Daoy (cell line): Measurements from ENCODE around the gene HOXA2. TPM values are rescaled to one million over a fixed set of nuclear protein-coding genes. Genes with fewer than 3 reads are reported as not detected.

ENCODE experiments used
- DNase-seq: peaks from one replicate; pipeline ENCODE4 v3.0.0-alpha.2; 2015; ENCODE audit warnings: low read depth
- total RNA-seq: library from RNA; depleted of rRNA; stranded (reverse); fragments of >200 nt; shearing (Covaris generic); gene quantifications from 2 replicates; pipeline ENCODE4 v1.2.3, GENCODE V29; 2014

The HOXA2 gene
- total RNA-seq, 1 experiment from 2014 or later: 11.4 TPM

GRCh38 chr7:27124902-27125689, 22.6 kb upstream of the HOXA2 start:
- DNase-seq: no peak

- peak; percentile 96 for DNase-seq
Measured at GRCh38 chr7:27124096-27124901, 21.8 kb upstream of the HOXA2 start.

GRCh38 chr7:27123477-27124053, 21.1 kb upstream of the HOXA2 start:
- no peak for DNase-seq

- DNase-seq: no peak
Measured at GRCh38 chr7:27123007-27123476, 20.6 kb upstream of the HOXA2 start.

- DNase-seq: no peak
Measured at GRCh38 chr7:27122077-27122910, 19.8 kb upstream of the HOXA2 start.

- no peak for DNase-seq
Measured at GRCh38 chr7:27121684-27122076, 19.2 kb upstream of the HOXA2 start.

GRCh38 chr7:27119412-27119911, 17.0 kb upstream of the HOXA2 start:
- DNase-seq: no peak

- DNase-seq: no peak
Measured at GRCh38 chr7:27118580-27118979, 16.1 kb upstream of the HOXA2 start.

GRCh38 chr7:27117887-27118491, 15.5 kb upstream of the HOXA2 start:
- no peak for DNase-seq

- no peak for DNase-seq
Measured at GRCh38 chr7:27116962-27117886, 14.7 kb upstream of the HOXA2 start.

- no peak for DNase-seq
Measured at GRCh38 chr7:27116031-27116961, 13.8 kb upstream of the HOXA2 start.

GRCh38 chr7:27115221-27116026, 12.9 kb upstream of the HOXA2 start:
- peak; percentile 81 for DNase-seq

- no peak for DNase-seq
Measured at GRCh38 chr7:27114881-27115220, 12.4 kb upstream of the HOXA2 start.

- DNase-seq: peak; percentile 92
Measured at GRCh38 chr7:27113991-27114769, 11.7 kb upstream of the HOXA2 start.

- DNase-seq: peak; percentile 95
Measured at GRCh38 chr7:27112955-27113949, 10.8 kb upstream of the HOXA2 start.

GRCh38 chr7:27112361-27112760, 9.9 kb upstream of the HOXA2 start:
- DNase-seq: no peak
